ENCODE measurements around the gene PTGFRN.

GRCh38 chr1:116931016-116931918 is 21.6 kb downstream of the PTGFRN start:
- TF ChIP-seq CTCF (IDR thresholded peaks at IDR 0.05; ENCODE audit: poor library complexity) (no peak), EZH2 (IDR thresholded peaks at IDR 0.05; ENCODE audit: borderline replicate concordance) (no peak), EZH2phosphoT487 (IDR thresholded peaks at IDR 0.05; ENCODE audit: low read depth, severe bottlenecking, unreplicated experiment) (peak; percentile 97)

Measured in hepatocyte (in vitro differentiated cells).